KG1 (cell line): ENCODE results near the gene TMEM178B.

Source experiments
- DNase-seq: peaks from one replicate; lab custom pipeline; 2025; lab: John Stamatoyannopoulos, UW

The TMEM178B gene

GRCh38 chr7:141263983-141264382 lies 190.1 kb downstream of the TMEM178B start:
- DNase-seq, result no peak

- no peak for DNase-seq
These were observed 190.6 kb downstream of the TMEM178B start for GRCh38 chr7:141264511-141264910.

- DNase-seq, result no peak
These were observed 191.8 kb downstream of the TMEM178B start for GRCh38 chr7:141265668-141266067.

- no peak for DNase-seq
These were observed 194.8 kb downstream of the TMEM178B start for GRCh38 chr7:141268614-141269013.

- no peak for DNase-seq
These were observed 197.6 kb downstream of the TMEM178B start for GRCh38 chr7:141271451-141271850.

- DNase-seq, result no peak
These were observed 198.6 kb downstream of the TMEM178B start for GRCh38 chr7:141272417-141272816.

- no peak for DNase-seq
These were observed 201.5 kb downstream of the TMEM178B start for GRCh38 chr7:141275350-141275749.

GRCh38 chr7:141276031-141276430 lies 202.2 kb downstream of the TMEM178B start:
- DNase-seq, result no peak

- DNase-seq, result no peak
These were observed 206.2 kb downstream of the TMEM178B start for GRCh38 chr7:141280100-141280499.

- no peak for DNase-seq
These were observed 207.4 kb downstream of the TMEM178B start for GRCh38 chr7:141281311-141281710.

- no peak for DNase-seq
These were observed 212.7 kb downstream of the TMEM178B start for GRCh38 chr7:141286522-141286921.

GRCh38 chr7:141287936-141288335 lies 214.1 kb downstream of the TMEM178B start:
- DNase-seq, result no peak

GRCh38 chr7:141288626-141289025 lies 214.8 kb downstream of the TMEM178B start:
- DNase-seq, result no peak

- no peak for DNase-seq
These were observed 216.5 kb downstream of the TMEM178B start for GRCh38 chr7:141290365-141290764.

GRCh38 chr7:141290973-141291372 lies 217.1 kb downstream of the TMEM178B start:
- no peak for DNase-seq

- no peak for DNase-seq
These were observed 217.7 kb downstream of the TMEM178B start for GRCh38 chr7:141291541-141291940.

GRCh38 chr7:141294143-141294829 lies 220.4 kb downstream of the TMEM178B start:
- DNase-seq, result no peak

- DNase-seq, result no peak
These were observed 221.6 kb downstream of the TMEM178B start for GRCh38 chr7:141295367-141295895.

GRCh38 chr7:141300816-141301215 lies 227.0 kb downstream of the TMEM178B start:
- DNase-seq, result no peak

GRCh38 chr7:141301544-141301943 lies 227.7 kb downstream of the TMEM178B start:
- no peak for DNase-seq

GRCh38 chr7:141302617-141303016 lies 228.8 kb downstream of the TMEM178B start:
- DNase-seq, result no peak

- DNase-seq, result no peak
These were observed 230.4 kb downstream of the TMEM178B start for GRCh38 chr7:141304291-141304690.

- no peak for DNase-seq
These were observed 232.2 kb downstream of the TMEM178B start for GRCh38 chr7:141306081-141306480.

- DNase-seq, result no peak
These were observed 238.5 kb downstream of the TMEM178B start for GRCh38 chr7:141312395-141312794.
